Endothelial cell of umbilical vein (primary cell): ENCODE measurements around the gene UBE4B. TPM values are rescaled to one million over a fixed set of nuclear protein-coding genes. Genes with fewer than 3 reads are reported as not detected.

ENCODE experiments used
- BruUV-seq: library from RNA; stranded (reverse); fragments of 400-500 nt; replicated peaks from 2 replicates; lab custom pipeline; 2021; lab: Mats Ljungman, UMichigan
- CTCF ChIA-PET: fragments of 300-600, 350-600 bp; sonication (Branson Sonifier 250); formaldehyde crosslinking; loops from one replicate; lab custom pipeline; 2021; ENCODE audit warnings: antibody characterized with exemption, inconsistent platforms; lab: Charles Lee
- POLR2A ChIA-PET: fragments of 300-600, 350-600 bp; sonication (Branson Sonifier 250); formaldehyde crosslinking; loops from one replicate; lab custom pipeline; 2021; ENCODE audit warnings: antibody characterized with exemption, inconsistent platforms; lab: Charles Lee
- DNase-seq: peaks from one replicate; pipeline ENCODE4 v3.0.0-alpha.2; 2011; ENCODE audit warnings: low read depth, low spot score
- FAIRE-seq: peaks from 2 replicates; lab custom pipeline; 2011; peaks lifted over from hg19 to GRCh38; lab: Jason Lieb, UNC
- H2AFZ ChIP-seq: 2 replicates; pipeline ENCODE4 v1.6.0; 2012; ENCODE audit warnings: low read depth, low read length, control low read depth, inconsistent platforms
- H3K27ac ChIP-seq: 2 replicates; pipeline ENCODE4 v1.5.1; 2011; ENCODE audit warnings: low read depth, mild to moderate bottlenecking, control low read depth, low read length, moderate library complexity; ENCODE audit not compliant: insufficient read depth
- H3K27me3 ChIP-seq, 2 experiments: 2 replicates each; pipeline versions ENCODE4 v1.6.0 to v1.6.1; 2011; ENCODE audit warnings: low read length in 2 of 2, mixed read lengths in 1 of 2; ENCODE audit not compliant: control insufficient read depth in 2 of 2, insufficient read depth in 2 of 2
- H3K36me3 ChIP-seq, 2 experiments: 2 replicates in 1 of 2; 3 replicates in 1 of 2; pipeline ENCODE4 v1.5.1; 2011; ENCODE audit warnings: low read length in 2 of 2, mild to moderate bottlenecking in 1 of 2, moderate library complexity in 1 of 2; ENCODE audit not compliant: control insufficient read depth in 2 of 2, insufficient read depth in 2 of 2; ENCODE audit errors: extremely low read depth in 1 of 2
- H3K4me1 ChIP-seq: 3 replicates; pipeline ENCODE4 v1.5.1; 2011; ENCODE audit warnings: mild to moderate bottlenecking, low read length; ENCODE audit not compliant: control insufficient read depth, insufficient read depth; ENCODE audit errors: extremely low read depth
- H3K4me2 ChIP-seq: 2 replicates; pipeline ENCODE4 v1.6.1; 2011; ENCODE audit warnings: low read length, control low read depth, mixed read lengths; ENCODE audit not compliant: insufficient read depth
- H3K4me3 ChIP-seq, 3 experiments: fragments of 200-600 bp in 1 of 3; sonication (generic), shearing (Covaris generic) in 1 of 3; replicated peaks in 1 of 3; 2 replicates each; pipeline ENCODE4 v1.5.1; 2011 to 2016; ENCODE audit warnings: control low read depth in 3 of 3, low read length in 3 of 3, mild to moderate bottlenecking in 2 of 3, inconsistent platforms in 1 of 3, low read depth in 1 of 3, moderate library complexity in 1 of 3; ENCODE audit not compliant: insufficient read depth in 1 of 3
- H3K79me2 ChIP-seq: 2 replicates; pipeline ENCODE4 v1.6.0; 2012; ENCODE audit warnings: low read length, inconsistent platforms; ENCODE audit not compliant: control insufficient read depth, insufficient read depth
- H3K9ac ChIP-seq: replicated peaks from 2 replicates; pipeline ENCODE3; 2011; ENCODE audit warnings: low read length, control low read depth; ENCODE audit not compliant: insufficient read depth; ENCODE audit errors: extremely low read depth
- H3K9me1 ChIP-seq: replicated peaks from 3 replicates; pipeline ENCODE4 v1.6.0; 2011; ENCODE audit warnings: mild to moderate bottlenecking, low read length; ENCODE audit not compliant: control insufficient read depth, insufficient read depth; ENCODE audit errors: extremely low read depth
- H3K9me3 ChIP-seq: replicated peaks from 2 replicates; pipeline ENCODE4 v1.5.1; 2012; ENCODE audit warnings: low read length, inconsistent platforms; ENCODE audit not compliant: control insufficient read depth, insufficient read depth
- H4K20me1 ChIP-seq: replicated peaks from 2 replicates; pipeline ENCODE3; 2011; ENCODE audit warnings: mild to moderate bottlenecking, low read length; ENCODE audit not compliant: control insufficient read depth, insufficient read depth; ENCODE audit errors: extremely low read depth
- CTCF ChIP-seq, 2 donors: IDR thresholded peaks; 1 replicate in 1 of 2; 2 replicates in 1 of 2; pipeline ENCODE4 v1.5.1; 2011; ENCODE audit warnings: low read length in 2 of 2, mild to moderate bottlenecking in 2 of 2, moderate library complexity in 2 of 2, control low read depth in 1 of 2, inconsistent platforms in 1 of 2, low read depth in 1 of 2; ENCODE audit not compliant: insufficient read depth in 1 of 2; ENCODE audit errors: extremely low read depth in 1 of 2
- EZH2 ChIP-seq: IDR thresholded peaks from 2 replicates; pipeline ENCODE4 v1.6.1; 2012; ENCODE audit warnings: borderline replicate concordance, low read depth, mild to moderate bottlenecking, moderate library complexity, low read length, inconsistent platforms; ENCODE audit not compliant: severe bottlenecking
- FOS ChIP-seq: IDR thresholded peaks from 2 replicates; pipeline ENCODE4 v1.6.1; 2011; ENCODE audit warnings: mild to moderate bottlenecking, low read length, moderate library complexity, borderline replicate concordance; ENCODE audit not compliant: insufficient read depth
- GATA2 ChIP-seq: IDR thresholded peaks from 2 replicates; pipeline ENCODE4 v1.7.0; 2011; ENCODE audit warnings: low read depth, mild to moderate bottlenecking, moderate library complexity, mixed read lengths, low read length; ENCODE audit not compliant: insufficient read length, insufficient read depth
- JUN ChIP-seq: IDR thresholded peaks from 2 replicates; pipeline ENCODE4 v1.6.1; 2011; ENCODE audit warnings: borderline replicate concordance, low read depth; ENCODE audit not compliant: insufficient read length, insufficient read depth
- MYC ChIP-seq: IDR thresholded peaks from one replicate; pipeline ENCODE4 v1.6.1; 2011; ENCODE audit warnings: mild to moderate bottlenecking, low read depth, low read length
- POLR2A ChIP-seq: IDR thresholded peaks from 2 replicates; pipeline ENCODE4 v1.6.1; 2012; ENCODE audit warnings: low read depth, mild to moderate bottlenecking, control low read depth, low read length
- POLR2AphosphoS5 ChIP-seq: IDR thresholded peaks from 2 replicates; pipeline ENCODE4 v1.6.1; 2012; ENCODE audit warnings: low read depth, mild to moderate bottlenecking, control low read depth, low read length, moderate library complexity; ENCODE audit not compliant: insufficient read depth
- dilution Hi-C: fragments of 300-500 bp; cut with MboI; formaldehyde crosslinking; loops from one replicate; pipeline ENCODE4 v1.15.0; 2019; ENCODE audit warnings: low sequenced_read_pairs; ENCODE audit not compliant: extremely low pct_ligation_motif_present
- intact Hi-C: fragments of 100-400 bp; cut with micrococcal nuclease; formaldehyde crosslinking; loops from one replicate; pipeline ENCODE4 v1.10.0; 2022
- polyA plus RNA-seq, 4 experiments: library from polyadenylated mRNA; depleted of rRNA in 3 of 4; stranded (reverse) in 3 of 4; unstranded in 1 of 4; fragments of >200 nt; gene quantifications; 2 replicates each; pipeline versions ENCODE4 v1.2.1 to v1.2.3, GENCODE V29; 2011 to 2012; ENCODE audit warnings: missing spikeins in 1 of 4
- total RNA-seq: library from RNA; stranded (reverse); gene quantifications from 2 replicates; pipeline ENCODE4 v1.2.3, GENCODE V29; 2021
- TF ChIP-seq, protein P1 (sequence below): IDR thresholded peaks from 2 replicates; pipeline ENCODE4 v1.6.1; 2011; ENCODE audit not compliant: insufficient read depth, insufficient read length

The UBE4B gene
- total and polyA plus RNA-seq, 2 donors (not counting 3 experiments of a cell fraction or from before 2014, with no cell fraction given): 17.8 to 54.5 TPM

- H3K9me3 ChIP-seq: no peaks in the 10 kb centered on the region
- TF ChIP-seq FOS (no peak), JUN (no peak), EZH2 (no peak), MYC (no peak), POLR2A (no peak), POLR2AphosphoS5 (no peak), CTCF (IDR thresholded peaks at IDR 0.05; ENCODE audit: extremely low read depth in 1 of 2, insufficient read depth in 1 of 2, low read depth in 1 of 2, low read length in 2 of 2) (no peak), GATA2 (no peak)
- TF ChIP-seq, protein P1, sequence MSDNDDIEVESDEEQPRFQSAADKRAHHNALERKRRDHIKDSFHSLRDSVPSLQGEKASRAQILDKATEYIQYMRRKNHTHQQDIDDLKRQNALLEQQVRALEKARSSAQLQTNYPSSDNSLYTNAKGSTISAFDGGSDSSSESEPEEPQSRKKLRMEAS: no peak
- no peak overlapping the region for H3K4me3 ChIP-seq
- H3K27me3 ChIP-seq: no peaks in the 10 kb centered on the region
- no peak for FAIRE-seq
- BruUV-seq: no TSS peak
- dilution Hi-C loops: no loop called here
- DNase-seq: no peak
- H3K9ac ChIP-seq: no peak overlapping the region
- peaks cover 18% of the 10 kb centered on the region for H3K79me2 ChIP-seq
- H2AFZ ChIP-seq: no peak overlapping the region
- ChIA-PET CTCF (interaction anchor here (1.1 to 1.2 kb wide), 3 partner anchors 11 to 130 kb away, joined by 3 to 4 read pairs (median 4); no protein-coding TSS in a partner anchor), POLR2A (no interaction called here)
- intact Hi-C loops: no loop called here
- no peak overlapping the region for H3K27ac ChIP-seq
- H3K36me3 ChIP-seq: no peaks in the 10 kb centered on the region
- H4K20me1 ChIP-seq: no peaks in the 10 kb centered on the region
- H3K4me1 ChIP-seq: peaks cover 9% of the 10 kb centered on the region
- H3K4me2 ChIP-seq: no peak overlapping the region
- H3K9me1 ChIP-seq: no peaks in the 10 kb centered on the region
Measured at GRCh38 chr1:10207810-10208209, 175.1 kb downstream of the UBE4B start.
